H1 (cell line): Measurements from ENCODE around the gene PSMC4. TPM values are rescaled to one million over a fixed set of nuclear protein-coding genes. Genes with fewer than 3 reads are reported as not detected.

Experiments
- CTCF ChIA-PET: fragments of 300-600 bp; sonication (Branson Sonifier 250); formaldehyde crosslinking; loops from one replicate; lab custom pipeline; 2021; ENCODE audit not compliant: partially characterized antibody; lab: Charles Lee
- POLR2A ChIA-PET: fragments of 300-600 bp; sonication (Branson Sonifier 250); formaldehyde crosslinking; loops from one replicate; lab custom pipeline; 2021; ENCODE audit warnings: inconsistent platforms; ENCODE audit not compliant: partially characterized antibody; lab: Charles Lee
- DNase-seq, 2 experiments: peaks; one replicate each; pipeline versions ENCODE4 v3.0.0 to v3.0.0-alpha.2; 2010 to 2022; ENCODE audit warnings: low spot score in 2 of 2, low read depth in 1 of 2, mixed read lengths in 1 of 2
- FAIRE-seq: peaks from 2 replicates; lab custom pipeline; 2011; peaks lifted over from hg19 to GRCh38; lab: Jason Lieb, UNC
- H2AFZ ChIP-seq: 2 replicates; pipeline ENCODE4 v1.8.1; 2012; ENCODE audit warnings: low read length, inconsistent platforms
- H2AK5ac ChIP-seq: 2 replicates; pipeline ENCODE4 v1.6.1; 2013; ENCODE audit warnings: low read depth, low read length
- H2BK120ac ChIP-seq: replicated peaks from 2 replicates; pipeline ENCODE3; 2013; ENCODE audit warnings: low read depth, low read length, inconsistent platforms
- H2BK12ac ChIP-seq: 2 replicates; pipeline ENCODE4 v1.6.1; 2013; ENCODE audit warnings: low read depth, low read length
- H2BK15ac ChIP-seq: 2 replicates; pipeline ENCODE4 v1.6.1; 2013; ENCODE audit warnings: low read length
- H2BK20ac ChIP-seq: 2 replicates; pipeline ENCODE4 v1.6.1; 2013; ENCODE audit warnings: low read length
- H2BK5ac ChIP-seq: 2 replicates; pipeline ENCODE4 v1.6.1; 2013; ENCODE audit warnings: low read depth, low read length
- H3K14ac ChIP-seq: 2 replicates; pipeline ENCODE4 v1.6.1; 2013; ENCODE audit warnings: inconsistent platforms; ENCODE audit not compliant: insufficient read length
- H3K18ac ChIP-seq: 2 replicates; pipeline ENCODE4 v1.6.1; 2013; ENCODE audit warnings: low read length; ENCODE audit errors: extremely low read depth
- H3K23ac ChIP-seq: 2 replicates; pipeline ENCODE4 v1.6.1; 2013; ENCODE audit warnings: inconsistent platforms; ENCODE audit not compliant: insufficient read length
- H3K23me2 ChIP-seq: 2 replicates; pipeline ENCODE4 v1.6.1; 2013; ENCODE audit warnings: low read depth, low read length
- H3K27ac ChIP-seq: 2 replicates; pipeline ENCODE4 v1.6.1; 2011; ENCODE audit warnings: low read depth, low read length, inconsistent platforms
- H3K27me3 ChIP-seq, 4 experiments: replicated peaks in 1 of 4; 1 replicate in 1 of 4; 2 replicates in 3 of 4; pipeline versions ENCODE4 v1.6.1 to v1.8.1; 2011 to 2013; ENCODE audit warnings: low read length in 3 of 4, mild to moderate bottlenecking in 3 of 4, inconsistent platforms in 2 of 4, mixed read lengths in 2 of 4, moderate library complexity in 1 of 4; ENCODE audit not compliant: control insufficient read depth in 3 of 4, insufficient read depth in 3 of 4; ENCODE audit errors: extremely low read depth in 1 of 4
- H3K36me3 ChIP-seq, 4 experiments: 2 replicates each; pipeline versions ENCODE4 v1.6.1 to v1.8.1; 2011 to 2013; ENCODE audit warnings: mild to moderate bottlenecking in 4 of 4, low read length in 3 of 4, moderate library complexity in 2 of 4, control low read depth in 1 of 4, inconsistent platforms in 1 of 4; ENCODE audit not compliant: insufficient read depth in 4 of 4, control insufficient read depth in 2 of 4
- H3K4ac ChIP-seq: replicated peaks from 2 replicates; pipeline ENCODE3; 2013; ENCODE audit warnings: low read length, low read depth, mixed read lengths, inconsistent platforms; ENCODE audit not compliant: insufficient read length
- H3K4me1 ChIP-seq, 4 experiments: replicated peaks in 1 of 4; 1 replicate in 1 of 4; 2 replicates in 3 of 4; pipeline versions ENCODE4 v1.6.1 to v1.8.1; 2011 to 2013; ENCODE audit warnings: low read length in 3 of 4, inconsistent platforms in 2 of 4, mixed read lengths in 1 of 4; ENCODE audit not compliant: insufficient read depth in 4 of 4, control insufficient read depth in 3 of 4
- H3K4me2 ChIP-seq, 2 experiments: 2 replicates each; pipeline versions ENCODE4 v1.6.1 to v1.8.1; 2011 to 2013; ENCODE audit warnings: low read depth in 2 of 2, low read length in 2 of 2, control low read depth in 1 of 2, inconsistent platforms in 1 of 2, mild to moderate bottlenecking in 1 of 2; ENCODE audit not compliant: insufficient read depth in 1 of 2
- H3K4me3 ChIP-seq, 4 experiments: fragments of 200-600, 300-600 bp in 1 of 4; sonication (generic), shearing (Covaris generic), sonication (Bioruptor Twin) in 1 of 4; 2 replicates each; pipeline versions ENCODE4 v1.5.1 to v1.8.1; 2011 to 2016; ENCODE audit warnings: low read length in 4 of 4, low read depth in 3 of 4, control low read depth in 2 of 4, inconsistent platforms in 2 of 4, mild to moderate bottlenecking in 2 of 4, mixed read lengths in 1 of 4, moderate library complexity in 1 of 4; ENCODE audit not compliant: insufficient read depth in 2 of 4; ENCODE audit errors: extremely low read depth in 1 of 4
- H3K56ac ChIP-seq: replicated peaks from 2 replicates; pipeline ENCODE3; 2013; ENCODE audit warnings: low read depth, mild to moderate bottlenecking, mixed read lengths, low read length, inconsistent platforms; ENCODE audit not compliant: insufficient read length
- H3K79me1 ChIP-seq: 2 replicates; pipeline ENCODE4 v1.6.1; 2013; ENCODE audit warnings: low read depth, low read length, control low read depth
- H3K79me2 ChIP-seq, 2 experiments: 2 replicates each; pipeline versions ENCODE4 v1.6.1 to v1.8.1; 2012 to 2013; ENCODE audit warnings: low read length in 2 of 2, mild to moderate bottlenecking in 2 of 2, inconsistent platforms in 1 of 2; ENCODE audit not compliant: insufficient read depth in 2 of 2, control insufficient read depth in 1 of 2
- H3K9ac ChIP-seq, 4 experiments: replicated peaks in 1 of 4; 1 replicate in 1 of 4; 2 replicates in 3 of 4; pipeline versions ENCODE4 v1.6.1 to v1.8.1; 2011 to 2013; ENCODE audit warnings: low read depth in 3 of 4, low read length in 3 of 4, control low read depth in 2 of 4, mild to moderate bottlenecking in 2 of 4, moderate library complexity in 2 of 4, inconsistent platforms in 1 of 4; ENCODE audit errors: extremely low read depth in 1 of 4
- H3K9me3 ChIP-seq, 2 experiments: 2 replicates each; pipeline versions ENCODE4 v1.6.1 to v1.8.1; 2012 to 2013; ENCODE audit warnings: mild to moderate bottlenecking in 2 of 2, moderate library complexity in 2 of 2, control low read depth in 1 of 2, inconsistent platforms in 1 of 2, low read depth in 1 of 2, low read length in 1 of 2, mixed read lengths in 1 of 2; ENCODE audit not compliant: insufficient read depth in 2 of 2
- H4K20me1 ChIP-seq, 2 experiments: replicated peaks in 1 of 2; 2 replicates each; pipeline versions ENCODE3 to v1.8.1; 2011 to 2013; ENCODE audit warnings: inconsistent platforms in 2 of 2, low read length in 2 of 2, mild to moderate bottlenecking in 1 of 2; ENCODE audit not compliant: insufficient read depth in 2 of 2, control insufficient read depth in 1 of 2
- H4K5ac ChIP-seq: 2 replicates; pipeline ENCODE4 v1.6.1; 2013; ENCODE audit warnings: low read length, low read depth, mixed read lengths, inconsistent platforms; ENCODE audit not compliant: insufficient read length
- H4K8ac ChIP-seq: 2 replicates; pipeline ENCODE4 v1.8.0; 2013; ENCODE audit warnings: mild to moderate bottlenecking, moderate library complexity, low read length, inconsistent platforms; ENCODE audit not compliant: insufficient read depth; ENCODE audit errors: extremely low read depth
- H4K91ac ChIP-seq: replicated peaks from 2 replicates; pipeline ENCODE3; 2013; ENCODE audit warnings: low read length, mixed read lengths, inconsistent platforms; ENCODE audit not compliant: insufficient read length
- ATF2 ChIP-seq: IDR thresholded peaks from 2 replicates; pipeline ENCODE4 v1.6.1; 2012; ENCODE audit warnings: low read length, inconsistent platforms
- CEBPB ChIP-seq: IDR thresholded peaks from 2 replicates; pipeline ENCODE4 v1.6.1; 2012; ENCODE audit warnings: low read depth, low read length
- CREB1 ChIP-seq: IDR thresholded peaks from 2 replicates; pipeline ENCODE4 v1.6.1; 2012; ENCODE audit warnings: inconsistent platforms
- EGR1 ChIP-seq: IDR thresholded peaks from 2 replicates; pipeline ENCODE4 v1.6.1; 2011; ENCODE audit warnings: low read depth, low read length, borderline replicate concordance
- EZH2 ChIP-seq: fragments of 200-600 bp; sonication (generic); IDR thresholded peaks from 2 replicates; pipeline ENCODE4 v1.7.1; 2012; ENCODE audit warnings: low read depth, mild to moderate bottlenecking, moderate library complexity, low read length, inconsistent platforms; ENCODE audit not compliant: severe bottlenecking
- HDAC6 ChIP-seq: IDR thresholded peaks from one replicate; pipeline ENCODE4 v1.7.1; 2012; ENCODE audit warnings: low read depth, mild to moderate bottlenecking, inconsistent platforms, low read length, moderate library complexity
- RAD21 ChIP-seq, 2 experiments: IDR thresholded peaks in 1 of 2; conservative IDR thresholded peaks in 1 of 2; 2 replicates each; pipeline ENCODE4 v1.6.1; 2011; ENCODE audit warnings: low read depth in 2 of 2, low read length in 2 of 2, improper control_type of control experiment in 1 of 2, inconsistent platforms in 1 of 2, mild to moderate bottlenecking in 1 of 2, moderate library complexity in 1 of 2
- SIX5 ChIP-seq: IDR thresholded peaks from 2 replicates; pipeline ENCODE4 v1.6.1; 2011; ENCODE audit warnings: mild to moderate bottlenecking, low read depth, low read length
- SP2 ChIP-seq: IDR thresholded peaks from 2 replicates; pipeline ENCODE4 v1.6.1; 2012; ENCODE audit warnings: mild to moderate bottlenecking, low read length, inconsistent platforms
- TAF1 ChIP-seq: IDR thresholded peaks from 2 replicates; pipeline ENCODE4 v1.6.1; 2011; ENCODE audit warnings: mild to moderate bottlenecking, low read depth, low read length
- YY1 ChIP-seq: IDR thresholded peaks from 2 replicates; pipeline ENCODE4 v1.6.1; 2011; ENCODE audit warnings: low read depth, mild to moderate bottlenecking, low read length
- WGBS, 2 experiments: shearing (Covaris generic) in 1 of 2; methylation state at CpG; one replicate each; pipeline versions ENCODE4 v1.1.6 to v1.1.7; 2013 to 2015; ENCODE audit warnings: low lambda C conversion rate in 2 of 2, mixed read lengths in 2 of 2, inconsistent platforms in 1 of 2, low coverage in 1 of 2, missing lambda C conversion rate in 1 of 2; ENCODE audit not compliant: insufficient replicate concordance in 2 of 2, insufficient coverage in 1 of 2, insufficient read length in 1 of 2; ENCODE audit errors: extremely low coverage in 1 of 2, missing lambda C conversion rate in 1 of 2; 5-methylcytosine and 5-hydroxymethylcytosine counted together
- polyA plus RNA-seq, 7 experiments: library from polyadenylated mRNA; depleted of rRNA in 3 of 7; stranded (reverse) in 5 of 7; unstranded in 2 of 7; fragments of >200 nt in 5 of 7; fragments of 200-250 nt in 2 of 7; gene quantifications; 1 replicate in 5 of 7; 2 replicates in 1 of 7; 4 replicates in 1 of 7; pipeline versions ENCODE4 v1.2.1 to v1.2.3, GENCODE V29; 2011 to 2013; ENCODE audit warnings: missing spikeins in 2 of 7, mixed read lengths in 2 of 7
- total RNA-seq: library from RNA; stranded (reverse); fragmentation: NEBNext Ultra II Directional; extraction: Animal tissue kit (Norgen Biotek cat#: 25700); gene quantifications from 2 replicates; pipeline ENCODE4 v1.2.1, GENCODE V29; 2021

PSMC4 gene
- total and polyA plus RNA-seq, 2 of the 8 experiments (the other 6 are each of a cell fraction or from before 2014, with no cell fraction given): 116 to 126 TPM

DNA sequence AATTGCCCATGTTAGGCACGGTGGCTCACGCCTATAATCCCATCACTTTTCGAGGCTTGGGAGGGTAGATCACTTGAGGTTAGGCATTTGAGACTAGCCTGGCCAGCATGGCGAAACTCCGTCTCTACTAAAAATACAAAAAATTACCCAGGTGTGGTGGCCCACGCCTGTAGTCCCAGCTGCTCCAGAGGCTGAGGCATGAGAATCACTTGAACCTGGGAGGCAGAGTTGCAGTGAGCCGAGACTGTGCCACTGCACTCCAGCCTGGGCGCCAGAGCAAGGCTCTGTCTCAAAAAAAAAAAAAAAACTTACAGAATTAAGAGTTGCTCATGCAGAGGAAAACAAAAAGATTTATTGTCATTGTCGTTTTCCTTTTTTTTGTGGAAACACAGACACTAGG lies 3.4 kb upstream of the PSMC4 start:
- Histone ChIP-seq H4K20me1 (peaks cover 0 to 2% of the 10 kb centered on the region in 2 experiments), H4K5ac (no peak overlapping the region), H2BK120ac (no peak overlapping the region), H3K4me1 (peaks cover 0 to 2% (median 0%) of the 10 kb centered on the region in 4 experiments; a peak in 1 of 7 replicates), H4K91ac (no peak overlapping the region), H3K14ac (no peak overlapping the region), H3K56ac (no peak overlapping the region), H2BK12ac (no peak overlapping the region), H3K36me3 (peaks cover 0 to 5% (median 0%) of the 10 kb centered on the region in 4 experiments; a peak in 2 of 8 replicates), H3K9me3 (no peaks in the 10 kb centered on the region), H3K27ac (no peak overlapping the region), H2BK20ac (no peak overlapping the region), H3K79me1 (peaks cover 6% of the 10 kb centered on the region; the same call in 1 of the 2 replicates), H2AK5ac (no peak overlapping the region), H3K18ac (no peak overlapping the region), H2AFZ (no peak overlapping the region), H4K8ac (no peak overlapping the region), H3K4me2 (no peak overlapping the region), H3K4ac (no peak overlapping the region), H3K9ac (no peak overlapping the region), H2BK5ac (no peak overlapping the region), H3K23ac (no peak overlapping the region), H3K27me3 (no peaks in the 10 kb centered on the region), H3K23me2 (peaks cover 5% of the 10 kb centered on the region), H3K79me2 (peaks cover 3 to 14% of the 10 kb centered on the region in 2 experiments; a peak in 3 of 4 replicates), H2BK15ac (no peak overlapping the region), H3K4me3 (no peak overlapping the region)
- 91% methylated on average over 9 of the region's 9 CpGs; no CpG with 5 or more reads in 1 of the 2 experiments for WGBS, 2 experiments
- DNase-seq (no peak), FAIRE-seq (no peak)
- no peak for TF ChIP-seq EZH2
- no peak for TF ChIP-seq EGR1
- TF ChIP-seq RAD21 (IDR thresholded peaks at IDR 0.05 in 1 of 2, conservative IDR thresholded peaks at IDR 0.05 in 1 of 2; ENCODE audit: low read depth in 2 of 2, low read length in 2 of 2): no peak
- no peak for TF ChIP-seq SP2
- TF ChIP-seq CEBPB: no peak
- no peak for TF ChIP-seq SIX5
- no peak for TF ChIP-seq ATF2
- no peak for TF ChIP-seq YY1
- TF ChIP-seq HDAC6: no peak
- TF ChIP-seq CREB1: no peak
- TF ChIP-seq TAF1: no peak
- ChIA-PET CTCF (no interaction called here), POLR2A (no interaction called here)
